Nucleus accumbens (tissue), 56 donors: ENCODE data around the gene SHC1.

Source experiments
- DNase-seq, 56 donors: peaks; one replicate each; lab custom pipeline; 2025; lab: John Stamatoyannopoulos, UW

The SHC1 gene

GRCh38 chr1:154970631-154971340 lies at the start of gene SHC1:
Gene SHC1 (minus strand): TSS chr1:154970747. CDS start chr1:154970526, 221 bp downstream.
- peak in 54 of 56 donors; percentile 20 to 91 (median 74) for DNase-seq

GRCh38 chr1:155019377-155020245 lies 49.1 kb upstream of the SHC1 start:
- peak in 1 of 56 donors; percentile 24 for DNase-seq

GRCh38 chr1:155018617-155019348 lies 48.2 kb upstream of the SHC1 start:
- no peak for DNase-seq

GRCh38 chr1:155017946-155018316 lies 47.4 kb upstream of the SHC1 start:
- no peak for DNase-seq

- DNase-seq, result peak in 55 of 56 donors; percentile 11 to 96 (median 75)
These were observed 46.7 kb upstream of the SHC1 start for GRCh38 chr1:155017041-155017945.

GRCh38 chr1:155016231-155016831 lies 45.8 kb upstream of the SHC1 start:
- no peak for DNase-seq

GRCh38 chr1:155015527-155016230 lies 45.1 kb upstream of the SHC1 start:
- DNase-seq, result no peak

- no peak for DNase-seq
These were observed 44.4 kb upstream of the SHC1 start for GRCh38 chr1:155014709-155015508.

GRCh38 chr1:155013632-155014031 lies 43.1 kb upstream of the SHC1 start:
- no peak for DNase-seq

GRCh38 chr1:155012776-155013602 lies 42.4 kb upstream of the SHC1 start:
- DNase-seq, result no peak

GRCh38 chr1:155012026-155012546 lies 41.5 kb upstream of the SHC1 start:
- DNase-seq, result peak in 51 of 56 donors; percentile 38 to 91 (median 75)

- DNase-seq, result no peak
These were observed 41.0 kb upstream of the SHC1 start for GRCh38 chr1:155011437-155012025.

- DNase-seq, result no peak
These were observed 40.5 kb upstream of the SHC1 start for GRCh38 chr1:155011004-155011416.

- DNase-seq, result no peak
These were observed 39.8 kb upstream of the SHC1 start for GRCh38 chr1:155010211-155010918.

GRCh38 chr1:155009742-155010141 lies 39.2 kb upstream of the SHC1 start:
- no peak for DNase-seq

GRCh38 chr1:155009221-155009711 lies 38.7 kb upstream of the SHC1 start:
- DNase-seq, result no peak
